Measurements from ENCODE around the gene FASTK.

Gene FASTK

DNA sequence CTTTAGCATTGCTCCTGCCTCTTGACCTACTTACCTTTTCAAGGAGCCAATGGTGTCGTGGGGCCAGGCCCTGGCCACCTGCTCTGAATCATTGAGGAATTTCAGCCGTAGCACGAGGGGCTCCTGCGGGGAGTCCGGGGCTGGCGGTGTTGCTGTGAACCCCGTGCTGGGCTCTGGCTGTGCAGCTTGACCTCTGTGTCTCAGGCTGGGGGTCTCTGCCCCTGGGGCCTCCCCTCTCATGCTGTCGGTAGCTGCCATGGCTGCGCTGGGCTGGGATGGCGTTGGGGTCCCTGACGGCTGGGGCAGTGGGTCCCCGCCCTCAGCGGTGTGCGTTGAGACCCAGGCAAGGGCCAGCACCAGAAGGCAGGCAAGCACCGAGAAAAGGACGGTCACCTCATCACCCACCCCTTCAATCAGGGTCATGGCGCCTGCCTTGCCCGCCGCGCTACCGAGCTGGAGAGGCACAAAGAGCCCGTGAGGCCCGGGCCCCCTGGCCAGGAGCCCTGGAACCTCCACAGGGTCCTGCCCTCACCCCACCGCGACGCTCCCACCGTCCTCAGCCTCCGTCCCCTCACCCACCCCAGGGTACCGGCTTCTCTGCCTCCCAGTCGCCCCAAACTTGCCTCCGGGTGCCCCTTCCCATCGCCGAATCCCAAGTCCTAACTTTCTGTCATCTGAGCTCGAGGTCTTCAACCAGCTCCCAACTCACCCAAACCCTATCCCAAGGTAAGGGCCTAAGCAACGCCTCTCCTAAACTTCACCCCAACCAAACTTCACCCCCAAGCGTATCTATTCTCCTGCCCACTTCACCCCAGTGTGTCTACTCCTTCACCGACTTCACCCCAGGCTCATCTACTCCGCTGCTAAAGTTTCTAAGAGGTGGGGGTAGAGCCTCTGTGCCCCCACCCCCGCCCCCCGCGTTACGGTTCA is 1.8 kb upstream of the FASTK start:
- no peak for DNase-seq (ENCODE audit: low read depth)

DNA sequence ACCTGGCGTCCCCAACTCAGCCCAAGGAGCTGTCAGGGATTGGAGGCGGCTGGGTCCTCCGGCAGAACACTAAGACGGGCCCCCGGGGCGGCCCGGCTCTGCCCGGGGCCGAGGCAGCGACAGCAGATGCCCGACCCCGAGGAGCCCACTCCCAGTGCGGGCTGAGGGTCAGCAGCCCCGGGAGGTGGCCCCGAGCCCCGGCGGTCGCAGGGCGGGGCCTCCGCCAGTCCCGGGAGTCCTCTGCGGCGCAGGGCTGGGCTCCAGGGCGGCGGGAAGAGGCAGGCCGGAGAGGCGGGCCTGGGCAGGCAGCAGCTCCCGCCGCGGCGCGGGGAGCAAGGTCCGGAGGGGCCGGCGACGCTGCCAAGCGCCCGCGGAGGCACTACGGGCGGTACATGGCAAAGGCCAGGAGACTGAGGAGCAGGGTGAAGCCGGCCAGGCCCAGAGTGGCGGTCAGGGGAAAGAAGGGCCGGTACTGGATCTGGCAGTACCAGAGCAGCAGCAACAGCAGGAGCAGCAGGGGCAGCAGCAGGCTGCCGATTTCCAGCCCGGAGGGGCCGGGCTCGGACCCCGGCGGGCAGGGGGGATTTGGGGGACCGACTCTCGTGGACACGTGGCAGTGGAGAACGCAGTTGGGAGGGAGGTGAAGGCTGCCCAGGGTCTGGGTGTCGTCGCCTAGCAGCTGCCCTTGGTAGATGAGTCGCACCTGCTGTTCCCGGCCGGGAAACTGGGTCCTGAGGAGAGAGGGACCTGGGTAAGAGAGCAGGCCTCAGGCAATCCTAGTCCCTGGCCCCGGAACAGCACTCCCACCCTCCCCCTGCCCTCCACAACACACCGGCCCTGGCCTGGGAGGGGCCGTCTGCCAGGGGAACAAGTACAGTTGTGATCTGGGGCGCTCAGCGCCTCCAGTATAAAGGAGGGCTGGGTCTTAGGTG is 827 bp upstream of the FASTK start:
- no peak for DNase-seq (ENCODE audit: low read depth)

DNA sequence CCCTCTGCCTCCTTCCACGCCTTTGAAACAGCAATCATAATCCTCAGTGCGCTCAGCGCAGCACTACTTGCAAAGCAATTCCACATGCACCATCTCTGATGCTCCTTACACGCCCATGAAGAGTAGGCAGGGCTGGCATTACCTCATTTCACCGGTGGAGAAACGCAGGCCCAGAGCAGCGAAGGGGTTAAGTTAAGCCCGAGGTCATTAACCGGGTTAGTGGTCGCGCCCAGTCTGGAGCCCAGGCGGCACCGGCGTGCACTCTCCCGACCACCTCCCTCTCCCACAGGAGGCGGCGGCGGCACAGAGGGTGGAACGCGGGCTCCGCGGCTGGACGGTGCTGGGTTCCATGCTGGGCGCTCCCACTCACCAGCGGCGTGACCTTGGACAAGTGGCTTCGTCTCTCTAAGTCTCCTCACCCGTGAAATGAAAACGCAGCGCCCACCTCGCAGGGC is 515 bp downstream of the FASTK start:
- DNase-seq (ENCODE audit: low read depth), result no peak

DNA sequence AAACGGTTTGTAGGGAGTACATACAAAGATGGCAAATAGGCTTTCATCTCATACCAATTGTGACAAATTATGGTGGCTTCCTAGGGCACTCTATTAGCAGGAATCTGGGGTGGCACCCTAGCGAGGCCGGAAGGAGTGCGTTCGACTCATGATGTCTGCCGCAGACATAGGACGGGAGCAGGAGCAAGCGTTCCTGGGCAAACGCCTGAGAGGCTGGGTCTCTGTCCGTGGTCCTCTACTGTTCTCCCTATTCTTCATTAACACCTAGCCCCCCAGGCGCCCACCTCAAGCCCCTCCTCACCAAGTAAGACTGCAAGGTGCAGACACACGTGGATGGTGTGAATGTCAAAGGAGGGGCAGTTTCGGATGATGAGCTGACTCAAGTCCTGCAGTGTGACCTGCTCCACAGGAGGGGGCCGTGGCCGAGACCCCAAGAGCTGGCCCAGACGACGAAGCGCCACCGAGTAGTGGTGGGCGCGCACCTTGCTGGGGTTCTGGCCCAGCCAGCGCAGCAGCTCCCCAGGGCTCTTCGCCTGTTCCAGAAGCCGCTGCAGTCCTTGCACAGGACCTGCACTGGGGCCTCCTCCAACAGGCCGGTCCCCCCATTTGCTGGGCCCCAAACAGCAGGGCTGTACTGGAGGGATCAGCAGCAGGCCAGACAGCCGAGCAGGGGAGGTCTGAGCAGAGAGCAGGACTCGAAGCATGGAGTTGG is 1.3 kb downstream of the FASTK start:
- no peak for DNase-seq (ENCODE audit: low read depth)

DNA sequence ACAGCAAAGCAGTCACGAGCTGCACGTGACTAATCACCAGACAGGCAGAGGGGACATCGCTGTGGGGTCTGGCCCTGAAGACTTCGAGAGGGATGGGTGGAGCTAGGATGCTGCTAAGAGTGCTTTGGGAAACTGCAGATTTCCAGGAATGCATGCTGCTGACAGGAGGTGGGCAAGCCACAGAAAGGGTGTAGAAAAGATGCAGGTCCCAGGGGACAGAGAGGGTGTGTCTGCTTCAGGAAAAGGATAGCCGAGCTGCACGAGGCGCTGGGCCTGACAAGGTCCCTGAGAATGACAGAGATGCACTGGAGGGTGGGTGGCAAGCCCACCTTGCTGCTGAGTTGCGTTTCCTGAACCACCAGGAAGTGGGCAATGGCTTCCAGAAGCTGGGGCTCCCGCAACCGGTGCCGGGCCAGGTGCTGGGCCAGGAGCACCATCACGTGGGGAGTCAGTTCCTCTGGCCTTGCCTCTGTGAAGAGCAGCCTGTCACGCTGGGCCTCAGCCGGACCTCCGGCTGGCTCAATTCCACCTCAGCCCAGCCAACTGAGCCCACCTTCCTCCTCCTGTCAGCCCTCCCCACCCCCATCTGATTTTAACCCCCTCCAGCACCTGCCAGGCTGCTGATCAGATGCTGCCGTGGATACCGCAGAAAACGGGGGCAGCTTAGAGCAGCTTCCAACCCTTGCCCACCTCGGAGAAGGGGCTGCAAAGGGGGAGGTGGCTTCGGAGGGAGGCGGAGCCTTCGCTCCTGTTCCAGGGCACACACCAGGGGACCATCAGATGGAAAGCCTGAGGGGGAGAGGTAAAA is 2.2 kb downstream of the FASTK start:
- DNase-seq (ENCODE audit: low read depth), result no peak

DNA sequence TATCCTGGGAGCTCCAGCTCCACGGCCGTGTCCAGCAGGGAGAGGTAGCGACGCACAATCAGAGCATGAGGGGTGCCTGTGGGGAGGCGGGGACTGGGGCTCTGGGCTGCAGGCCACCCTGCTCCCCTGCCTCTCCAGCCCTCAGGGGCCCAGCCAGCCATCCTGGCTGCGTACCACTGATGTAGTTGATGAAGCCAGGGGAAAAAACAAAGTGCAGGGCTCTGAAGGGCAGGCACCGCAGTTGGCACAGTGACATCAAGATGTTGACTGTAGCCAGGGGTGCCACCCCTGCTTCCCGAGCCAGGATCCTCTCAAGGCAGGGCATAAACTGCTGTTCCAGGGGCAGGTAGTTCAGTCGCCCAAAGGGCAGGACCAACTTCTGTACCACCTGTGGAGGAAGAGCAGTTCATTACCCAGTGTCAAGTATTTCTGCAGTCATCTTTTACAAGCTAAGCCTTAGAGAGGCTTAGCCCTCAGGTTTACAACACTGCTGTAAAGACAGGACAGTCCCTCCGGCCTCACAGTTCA is 2.8 kb downstream of the FASTK start:
- DNase-seq (ENCODE audit: low read depth), result no peak

DNA sequence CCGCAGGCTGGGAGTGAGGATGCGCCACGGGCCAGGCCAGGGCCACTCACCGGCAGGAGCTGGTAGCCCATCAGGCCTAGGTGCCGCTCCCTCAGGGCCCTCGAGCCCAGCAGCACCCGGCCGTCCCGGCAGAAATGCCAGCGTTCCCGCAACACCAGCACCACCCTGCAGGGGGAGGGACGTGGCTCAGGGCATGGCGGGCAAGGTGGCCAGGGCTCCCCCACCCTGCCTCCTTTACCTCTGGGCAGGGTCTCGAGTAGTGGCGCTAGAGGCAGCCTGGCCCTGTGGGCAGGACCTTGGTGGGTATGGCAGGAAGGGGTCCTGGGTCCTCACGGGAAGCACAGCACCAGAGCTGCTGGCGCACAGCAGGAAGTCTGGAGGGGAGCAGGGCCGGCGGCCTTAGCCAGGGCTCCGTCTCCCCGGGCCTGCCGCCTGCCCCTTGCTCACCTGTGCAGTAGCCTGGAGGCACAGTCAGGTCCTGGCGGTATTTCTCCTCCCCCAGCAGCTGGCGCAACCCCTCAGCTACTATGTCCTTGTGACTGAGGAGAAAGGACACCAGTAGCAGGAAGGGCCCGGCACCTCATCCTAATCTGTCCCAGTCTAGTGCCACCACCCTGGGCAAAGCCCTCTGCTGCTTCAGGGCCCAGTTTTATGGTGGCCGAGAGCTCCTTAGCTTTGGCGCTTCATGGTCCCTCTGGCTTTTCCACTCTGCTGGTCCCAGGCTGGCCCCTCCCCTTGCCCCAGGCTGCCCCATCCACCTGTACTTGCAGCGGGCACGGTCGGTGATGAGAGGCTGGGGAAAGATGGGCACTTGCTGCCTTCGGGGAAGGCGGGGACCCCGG is 3.5 kb downstream of the FASTK start:
- DNase-seq (ENCODE audit: low read depth), result no peak

DNA sequence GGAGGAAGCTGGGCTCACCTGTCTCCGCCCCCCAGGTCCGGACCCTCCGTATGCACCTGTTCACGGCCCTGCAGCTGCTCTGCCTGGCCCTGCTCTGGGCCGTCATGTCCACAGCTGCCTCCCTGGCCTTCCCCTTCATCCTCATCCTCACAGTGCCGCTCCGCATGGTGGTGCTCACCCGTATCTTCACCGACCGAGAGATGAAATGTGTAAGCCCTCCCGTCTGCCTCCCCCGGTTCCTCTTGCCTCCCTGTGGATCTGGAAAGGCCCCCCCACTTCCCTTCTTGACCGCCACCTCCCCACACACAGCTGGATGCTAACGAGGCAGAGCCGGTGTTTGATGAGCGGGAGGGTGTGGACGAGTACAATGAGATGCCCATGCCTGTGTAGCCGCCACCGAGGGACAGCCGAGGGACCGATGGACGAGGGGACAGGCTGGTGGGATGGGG is 4.6 kb downstream of the FASTK start:
- DNase-seq (ENCODE audit: low read depth), result no peak

DNA sequence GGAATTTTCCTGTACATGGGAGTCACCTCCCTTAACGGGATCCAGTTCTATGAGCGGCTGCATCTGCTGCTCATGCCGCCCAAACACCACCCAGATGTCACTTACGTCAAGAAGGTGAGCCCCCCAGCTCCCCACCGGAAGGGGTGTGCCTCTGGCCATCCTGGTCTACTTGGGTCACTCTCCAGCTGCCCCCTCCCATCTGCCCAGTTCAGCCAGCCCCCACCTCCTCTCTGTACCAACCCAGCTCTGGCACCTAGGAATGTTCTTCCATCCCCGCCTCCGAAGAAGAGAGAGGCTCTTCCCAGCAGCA is 5.0 kb downstream of the FASTK start:
- DNase-seq (ENCODE audit: low read depth), result no peak

DNA sequence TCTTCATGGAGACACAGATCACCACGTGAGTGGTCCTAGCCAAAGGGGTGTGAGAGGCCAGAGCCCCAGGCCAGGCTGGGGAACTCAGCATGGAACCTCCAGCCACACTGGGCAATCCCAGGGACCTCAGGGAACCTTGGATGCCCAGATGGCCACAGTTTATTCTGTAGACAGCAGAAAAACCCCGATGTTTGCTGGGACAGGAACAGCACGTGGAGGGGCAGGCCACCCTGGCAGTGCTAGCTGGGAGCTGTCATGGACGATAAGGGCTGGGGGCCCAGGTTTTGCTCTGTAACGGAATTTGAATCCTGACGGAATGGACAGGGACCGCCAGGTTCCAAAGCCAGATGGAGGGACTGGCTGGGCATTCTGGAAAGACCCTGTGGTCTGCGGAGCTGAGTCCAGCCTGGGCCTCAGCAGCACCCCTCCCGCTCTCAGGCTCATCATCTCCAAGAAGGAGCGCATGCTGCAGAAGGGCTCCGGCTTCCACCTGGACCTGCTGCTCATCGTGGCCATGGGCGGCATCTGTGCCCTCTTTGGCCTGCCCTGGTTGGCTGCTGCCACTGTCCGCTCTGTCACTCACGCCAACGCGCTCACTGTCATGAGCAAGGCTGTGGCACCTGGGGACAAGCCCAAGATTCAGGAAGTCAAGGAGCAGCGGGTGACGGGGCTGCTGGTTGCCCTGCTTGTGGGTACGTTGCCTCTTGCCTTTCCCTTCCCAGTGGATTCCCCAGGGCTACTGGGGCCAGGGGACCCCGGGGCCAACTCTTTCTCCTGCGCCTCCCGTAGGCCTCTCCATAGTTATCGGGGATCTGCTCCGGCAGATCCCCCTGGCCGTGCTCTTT is 5.6 kb downstream of the FASTK start:
- no peak for DNase-seq (ENCODE audit: low read depth)

DNA sequence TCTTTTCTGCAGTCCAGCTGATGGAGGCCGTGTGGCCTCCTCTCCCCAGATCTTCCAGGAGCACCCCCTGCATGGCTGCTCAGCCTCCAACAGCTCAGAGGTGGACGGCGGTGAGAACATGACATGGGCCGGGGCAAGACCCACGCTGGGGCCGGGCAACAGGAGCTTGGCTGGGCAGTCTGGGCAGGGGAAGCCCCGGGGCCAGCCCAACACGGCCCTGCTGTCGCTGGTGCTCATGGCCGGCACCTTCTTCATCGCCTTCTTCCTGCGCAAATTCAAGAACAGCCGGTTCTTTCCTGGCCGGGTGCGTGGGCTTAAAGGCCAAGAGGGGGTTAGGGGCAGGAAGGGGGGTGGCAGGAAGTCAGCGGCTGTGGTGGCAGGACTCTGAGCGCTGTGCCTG is 6.6 kb downstream of the FASTK start:
- DNase-seq (ENCODE audit: low read depth), result no peak

DNA sequence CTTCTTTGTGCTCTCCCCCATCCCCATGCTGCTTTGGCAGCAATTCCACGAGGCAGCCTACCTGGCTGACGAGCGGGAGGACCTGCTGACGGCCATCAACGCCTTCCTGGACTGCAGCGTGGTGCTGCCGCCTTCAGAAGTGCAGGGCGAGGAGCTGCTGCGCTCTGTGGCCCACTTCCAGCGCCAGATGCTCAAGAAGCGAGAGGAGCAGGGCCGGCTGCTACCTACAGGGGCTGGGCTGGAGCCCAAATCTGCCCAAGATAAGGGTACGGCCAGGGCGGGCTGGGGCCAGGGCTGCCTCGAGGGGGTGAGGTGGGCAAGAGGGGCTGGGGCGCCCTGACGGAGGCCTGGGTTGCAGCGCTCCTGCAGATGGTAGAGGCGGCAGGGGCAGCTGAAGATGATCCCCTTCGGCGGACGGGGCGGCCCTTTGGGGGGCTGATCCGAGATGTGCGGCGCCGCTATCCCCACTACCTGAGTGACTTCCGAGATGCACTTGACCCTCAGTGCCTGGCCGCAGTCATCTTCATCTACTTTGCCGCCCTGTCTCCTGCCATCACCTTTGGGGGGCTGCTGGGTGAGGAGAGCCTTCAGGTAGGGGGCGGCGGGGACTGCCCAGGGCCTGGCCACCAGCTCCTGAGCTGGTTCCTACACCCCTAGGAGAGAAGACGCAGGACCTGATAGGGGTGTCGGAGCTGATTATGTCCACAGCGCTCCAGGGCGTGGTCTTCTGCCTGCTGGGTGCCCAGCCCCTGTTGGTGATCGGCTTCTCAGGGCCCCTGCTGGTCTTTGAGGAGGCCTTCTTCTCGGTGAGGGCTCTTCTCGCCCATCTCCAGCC is 9.4 kb downstream of the FASTK start:
- no peak for DNase-seq (ENCODE audit: low read depth)

DNA sequence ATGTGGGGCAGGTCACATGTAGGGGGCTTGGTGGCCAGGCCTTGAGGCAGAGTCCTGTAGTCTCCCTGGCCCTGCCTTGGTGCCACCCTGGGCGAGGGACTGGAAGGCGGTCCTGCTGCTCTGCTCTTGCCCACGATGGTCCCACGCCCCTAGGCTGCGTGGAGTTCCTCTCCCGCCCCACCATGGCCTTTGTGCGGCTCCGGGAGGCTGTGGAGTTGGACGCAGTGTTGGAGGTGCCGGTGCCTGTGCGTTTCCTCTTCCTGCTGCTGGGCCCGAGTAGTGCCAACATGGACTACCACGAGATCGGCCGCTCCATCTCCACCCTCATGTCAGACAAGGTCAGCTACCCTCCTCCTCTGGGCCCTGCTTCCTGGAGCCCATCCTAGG is 10.0 kb downstream of the FASTK start:
- no peak for DNase-seq (ENCODE audit: low read depth)

DNA sequence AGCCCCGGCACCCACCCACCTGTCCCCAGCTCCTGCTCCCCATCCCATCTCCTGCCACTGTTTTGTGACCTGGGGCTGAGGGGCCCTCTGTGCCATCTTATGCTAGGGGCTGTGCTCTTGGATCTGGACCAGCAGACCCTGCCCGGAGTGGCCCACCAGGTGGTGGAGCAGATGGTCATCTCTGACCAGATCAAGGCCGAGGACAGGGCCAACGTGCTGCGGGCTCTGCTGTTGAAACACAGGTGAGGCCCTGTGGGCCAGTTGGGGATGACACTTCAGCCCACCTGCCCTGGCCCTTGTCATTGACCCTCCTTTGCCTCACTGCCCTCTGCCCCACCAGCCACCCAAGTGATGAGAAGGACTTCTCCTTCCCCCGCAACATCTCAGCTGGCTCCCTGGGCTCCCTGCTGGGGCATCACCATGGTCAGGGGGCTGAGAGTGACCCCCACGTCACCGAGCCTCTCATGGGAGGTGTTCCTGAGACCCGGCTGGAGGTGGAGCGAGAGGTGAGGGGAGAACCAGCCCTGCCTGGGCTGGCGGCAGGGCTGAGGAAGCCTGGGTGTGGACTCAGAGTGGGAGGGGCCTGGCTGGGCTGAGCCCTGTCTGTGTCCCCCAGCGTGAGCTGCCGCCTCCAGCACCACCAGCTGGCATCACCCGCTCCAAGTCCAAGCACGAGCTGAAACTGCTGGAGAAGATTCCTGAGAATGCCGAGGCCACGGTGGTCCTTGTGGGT is 10.6 kb downstream of the FASTK start:
- no peak for DNase-seq (ENCODE audit: low read depth)

DNA sequence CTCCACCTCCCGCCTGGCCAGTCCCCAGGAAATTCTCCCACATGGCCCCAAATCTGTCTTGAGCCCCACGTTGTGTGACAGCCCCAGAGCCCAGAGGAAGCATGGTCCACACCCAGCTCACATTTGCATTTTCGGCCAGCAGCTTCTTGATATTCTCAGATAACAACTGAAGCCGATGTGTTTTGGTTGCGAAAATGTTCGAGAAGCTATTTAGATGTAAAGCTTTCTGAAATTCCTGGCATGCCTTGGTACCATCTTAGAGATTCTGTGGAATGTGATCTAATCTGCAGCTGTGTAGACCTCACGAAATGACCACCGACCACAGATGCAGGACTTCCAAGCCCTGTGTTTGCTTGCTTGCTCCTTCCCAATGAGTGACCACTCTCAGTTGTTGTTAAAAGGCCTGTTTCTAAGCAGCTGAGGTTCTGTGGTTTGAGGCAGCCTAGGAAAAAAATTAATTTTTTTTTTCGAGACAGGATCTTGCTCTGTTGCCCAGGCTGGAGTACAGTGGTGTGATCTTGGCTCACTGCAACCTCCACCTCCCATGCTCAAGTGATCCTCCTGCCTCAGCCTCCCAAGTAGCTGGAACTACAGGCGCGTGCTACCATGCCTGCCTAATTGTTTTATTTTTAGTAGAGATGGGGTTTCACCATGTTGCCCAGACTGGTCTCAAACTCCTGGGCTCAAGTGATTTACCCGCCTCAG is 12.4 kb downstream of the FASTK start:
- no peak for DNase-seq (ENCODE audit: low read depth)

DNA sequence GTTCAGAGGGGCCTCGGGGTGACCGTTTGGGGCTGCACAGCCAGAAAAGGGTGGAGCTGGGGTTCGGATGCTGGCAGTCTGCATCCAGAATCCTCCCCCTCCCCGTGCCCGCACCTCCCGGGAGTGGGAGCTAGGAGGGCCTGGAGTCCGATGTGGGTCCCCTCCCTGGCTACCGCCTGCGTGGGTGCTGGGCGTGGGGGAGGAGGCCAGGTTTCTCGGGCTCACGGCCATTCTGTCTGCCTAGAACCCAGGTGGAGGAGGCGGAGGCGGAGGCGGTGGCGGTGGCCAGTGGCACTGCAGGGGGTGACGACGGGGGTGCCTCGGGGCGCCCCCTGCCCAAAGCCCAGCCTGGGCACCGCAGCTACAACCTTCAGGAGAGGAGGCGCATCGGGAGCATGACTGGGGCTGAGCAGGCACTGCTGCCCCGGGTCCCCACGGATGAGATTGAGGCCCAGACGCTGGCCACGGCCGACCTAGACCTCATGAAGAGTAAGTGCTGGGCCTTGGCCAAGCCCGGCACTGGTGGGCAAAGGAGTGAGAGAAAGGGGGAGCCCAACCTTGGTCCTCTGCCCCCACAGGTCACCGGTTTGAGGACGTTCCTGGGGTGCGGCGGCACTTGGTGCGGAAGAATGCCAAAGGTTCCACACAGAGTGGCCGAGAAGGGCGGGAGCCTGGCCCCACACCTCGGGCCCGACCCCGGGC is 14.2 kb downstream of the FASTK start:
- DNase-seq (ENCODE audit: low read depth), result no peak

Data from T follicular helper cell (primary cell).